IPS-15b (cell line): ENCODE results near the gene TRUB2.
"Not testable (repeated sequence)": the region's sequence is repeated elsewhere in the genome, so short reads cannot be mapped to it uniquely, and the experiment has no call there.

Source experiments
- H3K27me3 ChIP-seq: one replicate; pipeline ENCODE4 v1.6.1; 2013; ENCODE audit warnings: low read length; ENCODE audit not compliant: control insufficient read depth, insufficient read depth
- H3K36me3 ChIP-seq: one replicate; pipeline ENCODE4 v1.6.1; 2013; ENCODE audit warnings: low read length; ENCODE audit not compliant: control insufficient read depth, insufficient read depth
- H3K4me1 ChIP-seq: one replicate; pipeline ENCODE4 v1.6.1; 2013; ENCODE audit warnings: mild to moderate bottlenecking, low read length; ENCODE audit not compliant: control insufficient read depth, insufficient read depth
- H3K4me3 ChIP-seq: one replicate; pipeline ENCODE4 v1.5.1; 2013; ENCODE audit warnings: low read depth, low read length
- H3K9ac ChIP-seq: one replicate; pipeline ENCODE4 v1.6.1; 2013; ENCODE audit warnings: low read depth, mild to moderate bottlenecking, low read length
- H3K9me3 ChIP-seq: one replicate; pipeline ENCODE4 v1.6.1; 2013; ENCODE audit warnings: mild to moderate bottlenecking, low read length; ENCODE audit not compliant: control insufficient read depth, insufficient read depth

Gene TRUB2

DNA sequence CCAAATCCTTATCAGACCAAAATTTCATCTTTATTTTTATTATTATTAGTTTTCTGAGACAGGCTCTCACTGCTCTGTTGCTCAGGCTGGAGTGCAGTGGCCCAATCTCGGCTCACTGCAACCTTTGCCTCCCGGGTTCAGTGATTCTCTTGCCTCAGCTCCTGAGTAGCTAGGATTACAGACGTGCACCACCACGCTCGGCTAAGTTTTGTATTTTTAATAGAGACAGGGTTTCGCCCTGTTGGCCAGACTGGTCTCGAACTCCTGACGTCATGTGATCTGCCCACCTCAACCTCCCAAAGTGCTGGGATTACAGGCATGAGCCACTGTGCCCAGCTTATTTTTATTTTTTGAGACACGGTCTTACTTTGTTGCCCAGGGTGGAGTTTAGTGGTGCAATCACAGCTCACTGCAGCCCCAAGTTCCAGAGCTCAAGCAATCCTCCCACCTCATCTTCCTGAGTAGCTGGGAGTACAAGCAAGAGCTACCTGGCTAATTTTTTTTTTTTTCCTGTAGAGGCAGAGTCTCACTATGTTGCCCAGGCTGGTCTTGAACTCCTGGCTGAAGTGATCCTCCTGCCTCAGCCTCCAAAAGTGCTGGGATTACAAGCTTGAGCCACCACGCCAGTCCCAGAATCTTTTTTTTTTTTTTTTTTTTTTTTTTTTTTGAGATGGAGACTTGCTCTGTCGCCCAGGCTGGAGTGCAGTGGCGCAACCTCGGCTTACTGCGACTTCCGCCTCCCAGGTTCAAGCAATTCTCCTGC lies 16.8 kb upstream of the TRUB2 start:
- H3K27me3 ChIP-seq, H3K36me3 ChIP-seq, H3K9ac ChIP-seq, H3K9me3 ChIP-seq, H3K4me1 ChIP-seq, H3K4me3 ChIP-seq: not testable (repeated sequence)

DNA sequence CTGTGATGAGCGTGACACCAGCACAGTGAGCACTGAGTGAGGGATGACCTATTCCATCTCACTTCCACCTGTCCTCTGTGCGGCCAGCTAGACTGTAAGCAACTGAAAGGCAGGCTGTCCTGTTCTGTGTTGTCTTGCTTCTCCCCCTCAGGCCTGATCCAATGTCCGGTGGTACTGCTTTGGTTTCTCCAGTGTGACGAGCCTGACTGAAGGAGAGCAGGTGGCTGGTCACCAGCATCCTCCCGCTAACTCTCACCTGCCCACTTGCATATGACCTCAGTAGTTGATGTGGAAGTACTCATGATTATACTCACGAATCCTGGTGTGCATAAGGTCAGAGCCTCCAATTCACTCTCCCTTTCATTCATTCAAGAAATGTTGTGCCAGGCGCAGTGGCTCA lies 15.7 kb upstream of the TRUB2 start:
- Histone ChIP-seq H3K36me3 (peaks cover 5% of the 10 kb centered on the region), H3K9ac (no peak overlapping the region), H3K9me3 (no peaks in the 10 kb centered on the region), H3K27me3 (no peaks in the 10 kb centered on the region), H3K4me3 (no peak overlapping the region), H3K4me1 (no peaks in the 10 kb centered on the region)

DNA sequence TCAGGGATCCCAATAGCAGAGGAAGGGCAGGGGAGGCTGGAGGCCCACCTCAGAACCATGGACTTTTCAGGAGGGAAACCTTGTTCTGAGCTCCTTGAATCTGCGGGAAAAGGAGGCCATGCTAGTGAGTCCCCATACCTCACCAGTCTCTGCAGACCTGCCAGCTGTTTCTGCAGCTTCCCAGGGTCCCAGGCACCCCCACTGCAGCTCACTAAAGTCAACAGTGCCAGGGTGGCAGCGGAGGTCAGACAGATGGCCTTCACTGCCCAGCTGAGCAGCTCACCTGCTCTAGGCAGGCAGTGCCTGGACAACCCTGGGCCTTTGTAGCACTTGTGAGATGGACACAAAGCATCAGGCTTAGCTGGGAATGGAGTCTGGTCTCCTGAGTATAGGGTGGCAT lies 13.7 kb upstream of the TRUB2 start:
- Histone ChIP-seq H3K9me3 (no peaks in the 10 kb centered on the region), H3K27me3 (no peaks in the 10 kb centered on the region), H3K9ac (no peak overlapping the region), H3K4me3 (no peak overlapping the region), H3K36me3 (peaks cover 5% of the 10 kb centered on the region), H3K4me1 (no peaks in the 10 kb centered on the region)

DNA sequence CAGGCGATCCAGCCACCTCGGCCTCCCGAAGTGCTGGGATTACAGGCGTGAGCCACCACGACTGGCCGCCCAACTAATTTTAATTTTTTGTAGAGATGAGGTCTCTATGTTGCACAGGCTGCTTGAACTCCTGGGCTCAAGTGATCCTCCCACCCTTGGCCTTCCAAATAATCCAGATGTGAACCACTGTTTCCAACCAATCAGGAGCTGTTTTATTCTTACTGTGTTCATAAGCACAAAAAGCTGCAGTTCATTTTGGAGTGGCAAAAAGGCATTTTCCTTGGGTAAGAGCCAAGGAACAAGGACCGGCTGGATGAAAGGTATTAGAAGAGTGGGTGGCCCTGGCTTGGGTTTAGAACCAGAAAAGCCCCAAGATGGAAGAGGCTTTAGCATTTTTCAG lies 12.9 kb upstream of the TRUB2 start:
- Histone ChIP-seq H3K4me3 (no peak overlapping the region), H3K9me3 (no peaks in the 10 kb centered on the region), H3K36me3 (peaks cover 5% of the 10 kb centered on the region), H3K4me1 (no peaks in the 10 kb centered on the region), H3K9ac (no peak overlapping the region), H3K27me3 (no peaks in the 10 kb centered on the region)

DNA sequence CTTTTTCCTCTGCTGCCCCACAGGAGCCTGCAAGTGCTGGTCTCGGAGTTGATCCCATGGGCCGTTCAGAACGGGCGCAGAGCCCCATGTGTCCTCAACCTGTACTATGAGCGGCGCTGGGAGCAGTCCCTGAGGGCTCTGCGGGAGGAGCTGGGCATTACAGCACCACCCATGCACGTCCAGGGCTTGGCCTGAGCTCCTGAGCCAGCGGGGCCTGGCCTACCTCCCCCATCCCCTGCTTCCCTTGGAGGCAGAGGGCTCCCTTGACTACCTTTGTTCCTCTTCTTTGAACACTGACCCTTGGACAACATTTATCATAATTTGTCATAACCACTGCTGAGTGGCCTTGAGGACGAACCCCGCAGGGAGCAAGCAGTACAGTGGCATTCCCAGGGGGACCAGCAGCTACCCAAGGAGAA lies 11.2 kb upstream of the TRUB2 start:
- no peak overlapping the region for H3K9ac ChIP-seq
- no peaks in the 10 kb centered on the region for H3K27me3 ChIP-seq
- no peak overlapping the region for H3K4me3 ChIP-seq
- H3K4me1 ChIP-seq: no peaks in the 10 kb centered on the region
- H3K36me3 ChIP-seq: peaks cover 7% of the 10 kb centered on the region
- H3K9me3 ChIP-seq: no peaks in the 10 kb centered on the region

DNA sequence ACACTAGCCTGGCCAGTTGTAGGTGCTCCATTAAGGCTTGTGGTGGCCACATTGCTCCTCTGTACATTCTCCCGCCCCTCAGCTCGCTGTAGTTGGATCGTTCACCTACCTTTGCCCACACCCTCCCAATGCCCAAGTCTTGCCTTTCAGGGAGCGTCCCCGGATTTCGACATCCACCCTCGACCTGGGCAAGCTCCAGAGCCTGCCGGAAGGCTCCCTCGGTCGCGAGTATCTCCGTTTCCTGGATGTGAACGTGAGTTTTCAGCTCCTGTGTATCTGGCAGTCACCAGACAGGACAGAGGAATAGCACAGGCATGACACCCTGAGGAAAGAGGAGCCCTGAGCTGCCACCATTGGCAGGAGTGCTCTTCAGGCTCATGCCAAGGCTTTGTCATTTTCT lies 3.4 kb upstream of the TRUB2 start:
- no peak overlapping the region for H3K9ac ChIP-seq
- H3K27me3 ChIP-seq: no peaks in the 10 kb centered on the region
- H3K9me3 ChIP-seq: no peaks in the 10 kb centered on the region
- H3K4me3 ChIP-seq: no peak overlapping the region
- peaks cover 12% of the 10 kb centered on the region for H3K36me3 ChIP-seq
- no peaks in the 10 kb centered on the region for H3K4me1 ChIP-seq

DNA sequence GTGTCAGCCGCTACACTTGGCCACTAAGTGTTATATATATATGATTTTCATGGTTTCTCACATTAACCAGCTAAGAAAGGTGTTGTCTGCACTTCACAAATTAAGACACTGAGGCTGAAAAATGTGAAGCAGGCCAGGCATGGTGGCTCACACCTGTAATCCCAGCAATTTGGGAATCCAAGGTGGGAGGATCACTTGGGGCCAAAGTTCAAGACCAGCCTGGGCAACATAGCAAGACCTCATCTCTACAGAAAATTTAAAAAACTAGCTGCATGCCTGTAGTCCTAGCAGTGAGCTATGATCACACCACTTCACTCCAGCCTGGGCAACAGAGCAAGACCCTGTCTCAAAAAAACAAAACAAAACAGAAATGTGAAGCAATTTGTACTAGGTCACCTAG lies 2.2 kb upstream of the TRUB2 start:
- Histone ChIP-seq H3K9ac (no peak overlapping the region), H3K4me1 (no peaks in the 10 kb centered on the region)

DNA sequence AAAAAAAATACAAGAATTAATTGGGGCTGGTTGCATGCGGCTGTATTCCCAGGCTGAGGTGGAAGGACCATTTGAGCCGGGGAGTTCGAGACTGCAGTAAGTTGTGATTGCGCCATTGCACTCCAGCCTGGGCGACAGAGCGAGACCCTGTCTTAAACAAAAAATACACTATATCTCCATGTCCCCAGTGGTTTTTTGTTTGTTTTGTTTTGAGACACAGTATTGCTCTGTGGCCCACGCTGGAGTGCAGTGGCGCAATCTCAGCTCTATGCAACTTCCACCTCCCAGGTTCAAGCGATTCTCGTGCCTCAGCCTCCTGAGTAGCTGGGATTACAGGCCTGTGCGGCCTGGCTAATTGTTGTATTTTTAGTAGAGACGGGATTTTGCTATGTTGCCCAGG lies 1.5 kb upstream of the TRUB2 start:
- H3K4me1 ChIP-seq: no peaks in the 10 kb centered on the region
- peaks cover 12% of the 10 kb centered on the region for H3K36me3 ChIP-seq
- peak overlapping the region; percentile 99 for H3K4me3 ChIP-seq
- H3K9me3 ChIP-seq: no peaks in the 10 kb centered on the region
- no peak overlapping the region for H3K9ac ChIP-seq
- H3K27me3 ChIP-seq: no peaks in the 10 kb centered on the region

More for the DNA sequence above, 2.2 kb upstream of the TRUB2 start:
- H3K27me3 ChIP-seq: no peaks in the 10 kb centered on the region
- H3K36me3 ChIP-seq: peaks cover 12% of the 10 kb centered on the region
- H3K4me3 ChIP-seq: no peak overlapping the region
- no peaks in the 10 kb centered on the region for H3K9me3 ChIP-seq

DNA sequence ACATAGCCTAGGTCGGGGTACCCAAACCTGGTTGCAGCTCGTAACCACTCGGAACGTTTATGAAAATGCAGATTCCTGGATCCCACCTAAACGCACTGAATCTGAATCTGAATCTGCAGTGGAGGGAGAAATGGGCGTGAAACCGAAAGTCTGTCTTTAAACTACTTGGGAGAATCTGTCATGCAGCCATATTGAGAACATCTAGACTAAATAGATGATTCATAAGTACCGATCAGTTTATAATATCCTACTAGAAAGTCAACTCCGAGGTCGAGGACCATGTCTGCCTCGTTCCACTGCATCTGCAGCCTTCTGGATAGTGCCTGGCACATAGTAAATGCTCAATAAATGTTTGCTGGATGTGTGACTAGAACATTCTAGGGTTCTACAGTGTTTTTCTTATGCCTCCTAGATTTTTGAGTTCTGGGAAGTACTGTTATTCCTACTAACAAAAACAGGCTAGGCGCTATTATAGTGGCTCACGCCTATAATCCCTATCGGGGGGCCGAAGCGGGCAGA lies 1.0 kb upstream of the TRUB2 start:
- Histone ChIP-seq H3K36me3 (peaks cover 10% of the 10 kb centered on the region), H3K4me3 (peak overlapping the region; percentile 99), H3K27me3 (no peaks in the 10 kb centered on the region)

DNA sequence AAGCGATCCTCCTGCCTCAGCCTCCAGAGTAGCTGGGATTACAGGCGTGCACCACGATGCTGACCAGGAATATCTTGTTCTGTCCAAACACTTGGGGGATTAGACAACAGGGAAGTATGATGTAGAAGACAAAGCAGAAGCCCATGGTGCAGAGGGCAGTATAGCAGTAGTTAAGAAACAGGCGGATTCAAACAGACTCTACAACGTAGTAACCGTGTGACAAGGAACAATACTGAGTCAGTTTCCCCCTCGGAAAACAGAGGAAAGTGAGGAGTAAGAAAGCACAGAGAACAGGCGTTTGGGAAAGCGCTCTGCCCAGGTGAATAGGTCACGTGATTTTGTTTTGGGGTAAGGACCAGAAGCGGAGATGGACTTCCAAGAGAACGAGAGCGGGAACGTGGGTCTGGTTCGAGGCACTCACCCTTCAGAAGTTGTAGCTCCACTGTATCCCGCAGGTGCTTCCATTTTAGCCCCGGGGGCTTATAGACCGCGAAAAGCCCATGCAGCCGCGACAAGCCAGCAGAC lies 306 bp downstream of the TRUB2 start:
- H3K4me3 ChIP-seq: peak overlapping the region; percentile 99
- no peaks in the 10 kb centered on the region for H3K27me3 ChIP-seq
- no peaks in the 10 kb centered on the region for H3K9me3 ChIP-seq
- H3K36me3 ChIP-seq: peaks cover 13% of the 10 kb centered on the region
- H3K4me1 ChIP-seq: no peaks in the 10 kb centered on the region
- H3K9ac ChIP-seq: no peak overlapping the region

More for the DNA sequence above, 1.0 kb upstream of the TRUB2 start:
- Histone ChIP-seq H3K4me1 (no peaks in the 10 kb centered on the region), H3K9ac (peak overlapping the region; percentile 91), H3K9me3 (no peaks in the 10 kb centered on the region)

DNA sequence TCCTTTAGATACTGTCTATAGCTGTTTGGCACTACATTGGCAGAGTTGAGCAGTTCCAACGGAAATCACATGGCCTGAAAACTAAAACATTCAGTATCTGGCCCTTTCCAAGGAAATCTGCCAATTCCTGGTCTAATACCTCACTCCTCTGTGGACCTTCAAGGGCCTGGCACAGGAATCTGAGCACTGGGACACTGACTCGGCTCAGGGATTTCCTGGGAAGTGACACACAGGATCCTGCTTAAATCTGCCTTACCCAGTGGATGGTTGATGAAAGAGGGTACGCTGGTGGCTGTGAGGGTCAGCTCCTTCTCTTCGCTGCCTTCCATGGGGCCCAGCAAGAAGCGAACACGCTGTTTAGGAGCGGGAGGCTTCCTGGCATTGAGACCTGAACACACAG lies 904 bp downstream of the TRUB2 start:
- no peak overlapping the region for H3K9ac ChIP-seq
- H3K4me1 ChIP-seq: no peaks in the 10 kb centered on the region
- no peaks in the 10 kb centered on the region for H3K27me3 ChIP-seq
- H3K36me3 ChIP-seq: peaks cover 19% of the 10 kb centered on the region
- peak overlapping the region; percentile 99 for H3K4me3 ChIP-seq
- H3K9me3 ChIP-seq: no peaks in the 10 kb centered on the region

DNA sequence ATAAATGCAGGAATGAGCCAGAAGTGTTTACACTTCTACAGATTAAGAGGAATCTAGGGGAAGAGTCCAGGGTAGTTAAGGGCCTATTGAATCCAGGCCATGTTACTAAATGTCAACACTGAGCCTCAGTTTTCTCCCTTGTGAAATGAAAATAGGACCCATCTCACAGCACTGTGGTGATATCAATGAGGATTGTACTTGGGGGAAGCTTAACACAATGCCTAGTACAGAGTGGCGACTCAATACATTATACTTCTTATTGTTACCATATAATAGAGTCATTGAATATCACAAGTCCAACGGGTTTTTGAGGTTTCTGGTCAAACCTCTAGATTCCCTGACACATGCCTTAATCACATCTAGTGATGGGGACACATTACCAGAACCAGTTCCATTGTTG lies 4.6 kb downstream of the TRUB2 start:
- Histone ChIP-seq H3K4me3 (no peak overlapping the region), H3K4me1 (no peaks in the 10 kb centered on the region), H3K27me3 (no peaks in the 10 kb centered on the region), H3K9me3 (no peaks in the 10 kb centered on the region), H3K36me3 (peaks cover 24% of the 10 kb centered on the region), H3K9ac (no peak overlapping the region)
